K562 (cell line): ENCODE data around the gene TMEM185B. TPM values are rescaled to one million over a fixed set of nuclear protein-coding genes. Genes with fewer than 3 reads are reported as not detected.

Experiments
- BRD4 ChIP-seq: fragments of 200-600 bp; sonication (generic); IDR thresholded peaks from 2 replicates; pipeline ENCODE4 v1.6.1; 2017; ENCODE audit warnings: inconsistent platforms
- CHCHD3 ChIP-seq: fragments of 250-450 bp; sonication (Bioruptor Pico); IDR thresholded peaks from 2 replicates; pipeline ENCODE4 v2.1.2; 2022; ENCODE audit warnings: mild to moderate bottlenecking
- E2F1 ChIP-seq: sonication (generic); formaldehyde crosslinking; IDR thresholded peaks from 2 replicates; pipeline ENCODE4 v1.8.1; 2023; ENCODE audit warnings: mild to moderate bottlenecking, missing genetic modification reagents, moderate library complexity
- E2F8 ChIP-seq: fragments of 450-650 bp; IDR thresholded peaks from 2 replicates; pipeline ENCODE4 v1.7.1; 2018; ENCODE audit warnings: mild to moderate bottlenecking, low read depth; ENCODE audit not compliant: partially characterized antibody
- EGR1 ChIP-seq: fragments of 450-650 bp; conservative IDR thresholded peaks from 2 replicates; pipeline ENCODE4 v1.6.1; 2017; ENCODE audit warnings: mild to moderate bottlenecking
- ETS1 ChIP-seq: conservative IDR thresholded peaks from 2 replicates; pipeline ENCODE4 v1.6.1; 2011; ENCODE audit warnings: low read depth, mild to moderate bottlenecking, low read length; ENCODE audit not compliant: control insufficient read depth
- FOXK1 ChIP-seq: sonication (generic); formaldehyde crosslinking; IDR thresholded peaks from 2 replicates; pipeline ENCODE4 v1.8.0; 2022; ENCODE audit warnings: missing genetic modification reagents, mild to moderate bottlenecking, borderline replicate concordance
- HNRNPL ChIP-seq: fragments of 200-400 bp; formaldehyde crosslinking; IDR thresholded peaks from 2 replicates; pipeline ENCODE4 v1.6.1; 2017; ENCODE audit warnings: low read depth, mild to moderate bottlenecking, low read length
- HOMEZ ChIP-seq: fragments of 250-450 bp; sonication (Bioruptor Pico); IDR thresholded peaks from 2 replicates; pipeline ENCODE4 v1.4.0; 2020; ENCODE audit warnings: mild to moderate bottlenecking, moderate library complexity
- PML ChIP-seq: IDR thresholded peaks from 2 replicates; pipeline ENCODE4 v1.6.1; 2012; ENCODE audit warnings: low read length, inconsistent platforms
- PPARD ChIP-seq: fragments of 250-450 bp; sonication (Bioruptor Pico); IDR thresholded peaks from 2 replicates; pipeline ENCODE4 v1.8.0; 2022; ENCODE audit warnings: inconsistent platforms, mild to moderate bottlenecking, moderate library complexity
- SAFB ChIP-seq: fragments of 200-400 bp; formaldehyde crosslinking; IDR thresholded peaks from 2 replicates; pipeline ENCODE4 v1.6.1; 2017; ENCODE audit warnings: low read depth, low read length, borderline replicate concordance
- SAP30 ChIP-seq: fragments of 200-600 bp; sonication (generic); IDR thresholded peaks from 2 replicates; pipeline ENCODE4 v1.6.1; 2012; ENCODE audit warnings: borderline replicate concordance, low read depth, mild to moderate bottlenecking, moderate library complexity, low read length, control low read depth, inconsistent platforms; ENCODE audit not compliant: insufficient read depth, poor library complexity, severe bottlenecking
- SOX6 ChIP-seq: fragments of 450-650 bp; IDR thresholded peaks from 2 replicates; pipeline ENCODE4 v1.6.1; 2014; ENCODE audit warnings: mild to moderate bottlenecking
- ZNF124 ChIP-seq: sonication (generic); formaldehyde crosslinking; IDR thresholded peaks from 2 replicates; pipeline ENCODE4 v1.8.1; 2022; ENCODE audit warnings: missing genetic modification reagents
- ZNF280B ChIP-seq: fragments of 250-450 bp; sonication (Bioruptor Pico); IDR thresholded peaks from 2 replicates; pipeline ENCODE4 v1.5.1; 2021; ENCODE audit warnings: mild to moderate bottlenecking
- ZNF655 ChIP-seq: fragments of 250-450 bp; sonication (Bioruptor Pico); IDR thresholded peaks from 2 replicates; pipeline ENCODE4 v1.5.0; 2021
- polyA plus RNA-seq, 8 experiments: library from polyadenylated mRNA; depleted of rRNA in 4 of 8; stranded (reverse) in 5 of 8; unstranded in 3 of 8; fragments of >200 nt; fragmentation: Nextera tagmentation in 2 of 8; fragmentation: Illumina TruSeq in 1 of 8; extraction: Ambion mirVana in 2 of 8; extraction: Trizol in 1 of 8; gene quantifications; 2 replicates each; pipeline versions ENCODE4 v1.2.1 to v1.2.3, GENCODE V29; 2011 to 2014; ENCODE audit warnings: inconsistent platforms in 1 of 8, missing spikeins in 1 of 8
- total RNA-seq, 7 experiments: library from RNA; depleted of rRNA in 6 of 7; stranded (reverse); fragments of >200 nt in 6 of 7; fragmentation: Illumina TruSeq in 2 of 7; extraction: Trizol in 2 of 7; gene quantifications; 2 replicates each; pipeline versions ENCODE4 v1.2.1 to v1.2.3, GENCODE V29; 2011 to 2021; ENCODE audit warnings: low replicate concordance in 1 of 7

The TMEM185B gene
- total and polyA plus RNA-seq, 9 of the 15 experiments (the other 6 are each of a cell fraction or from before 2014, with no cell fraction given): 2.9 to 28.2 (median 11.5) TPM

GRCh38 chr2:120252225-120253020, 29.2 kb upstream of the TMEM185B start, which contains the start of gene RALB (continued):
- TF ChIP-seq E2F1 (CRISPR knock-in tag): no peak
- no peak for TF ChIP-seq HOMEZ (CRISPR knock-in tag)
- no peak for TF ChIP-seq CHCHD3 (CRISPR knock-in tag)
- TF ChIP-seq BRD4: no peak
- TF ChIP-seq ZNF655 (CRISPR knock-in tag): no peak
- no peak; the same call in 1 of the 2 replicates for TF ChIP-seq ETS1
- TF ChIP-seq SOX6: no peak
- TF ChIP-seq FOXK1: no peak
- no peak for TF ChIP-seq ZNF280B (CRISPR knock-in tag)
- no peak for TF ChIP-seq PML
- no peak for TF ChIP-seq ZNF124 (CRISPR knock-in tag)
- peak; percentile 69; the same call in 1 of the 2 replicates for TF ChIP-seq HNRNPL
- TF ChIP-seq PPARD: no peak
- no peak for TF ChIP-seq SAFB
- no peak for TF ChIP-seq E2F8
- peak; percentile 31; the same call in 1 of the 2 replicates for TF ChIP-seq EGR1
- TF ChIP-seq SAP30: peak; percentile 24
